Psoas muscle (tissue), 8 donors: Measurements from ENCODE around the gene SEMA4G. TPM values are rescaled to one million over a fixed set of nuclear protein-coding genes. Genes with fewer than 3 reads are reported as not detected.

Source experiments
- ATAC-seq, 4 donors: fragments of 200-7000 bp; cut with Tn5 transposase; one replicate each; pipeline ENCODE4 v1.9.1; 2020; ENCODE audit warnings: moderate library complexity in 3 of 4, mild to moderate bottlenecking in 2 of 4
- DNase-seq, 2 donors: peaks; one replicate each; pipeline ENCODE4 v3.0.0-alpha.2; 2020
- H3K27ac ChIP-seq: fragments of 200-600 bp; one replicate; pipeline ENCODE4 v1.8.0; 2022
- H3K27me3 ChIP-seq, 3 donors: fragments of 200-600 bp in 1 of 3; one replicate each; pipeline versions ENCODE4 v1.6.1 to v1.8.0; 2013 to 2022; ENCODE audit warnings: low read length in 2 of 3, mild to moderate bottlenecking in 2 of 3, moderate library complexity in 1 of 3; ENCODE audit not compliant: insufficient read depth in 3 of 3
- H3K36me3 ChIP-seq, 2 donors: fragments of 200-600 bp in 1 of 2; one replicate each; pipeline versions ENCODE4 v1.6.1 to v1.8.0; 2013 to 2022; ENCODE audit warnings: low read depth in 1 of 2, mild to moderate bottlenecking in 1 of 2, moderate library complexity in 1 of 2; ENCODE audit not compliant: insufficient read depth in 1 of 2
- H3K4me1 ChIP-seq: fragments of 200-600 bp; one replicate; pipeline ENCODE4 v1.8.0; 2022
- H3K4me3 ChIP-seq: fragments of 200-600 bp; one replicate; pipeline ENCODE4 v1.8.0; 2022; ENCODE audit warnings: mild to moderate bottlenecking
- H3K9me3 ChIP-seq: fragments of 200-600 bp; one replicate; pipeline ENCODE4 v1.8.0; 2022
- WGBS, 3 donors: extraction: QIAGEN DNeasy Blood & Tissue Kit; methylation state at CpG; one replicate each; pipeline versions ENCODE4 v1.1.6 to v1.1.7; 2013; 5-methylcytosine and 5-hydroxymethylcytosine counted together
- intact Hi-C, 2 donors: fragments of 100-400 bp; cut with DNase I; formaldehyde crosslinking; loops; one replicate each; pipeline versions ENCODE4 v1.11.0 to v1.14.2; 2022
- polyA plus RNA-seq, 3 donors: library from polyadenylated mRNA; stranded (reverse); fragments of 200-250 nt; gene quantifications; one replicate each; pipeline ENCODE4 v1.2.3, GENCODE V29; 2013
- total RNA-seq, 4 donors: library from RNA; stranded (reverse); fragmentation: NEBNext Ultra II Directional in 2 of 4; extraction: Animal tissue kit (Norgen Biotek cat#: 25700) in 2 of 4; gene quantifications; one replicate each; pipeline versions ENCODE4 v1.2.1 to v1.2.4, GENCODE V29; 2021 to 2023
- TF ChIP-seq, protein P1 (sequence below): fragments of 200-600 bp; IDR thresholded peaks from one replicate; pipeline ENCODE4 v1.8.0; 2022; ENCODE audit warnings: antibody characterized with exemption
- donor health status: healthy with polysubstance abuse.
- donor health status: DM: no; HTN: no; CAD: no; lungs with moderate emphysema.
- donor health status: Bipolar disorder and iron deficiency.
- donor health status: healthy.
- donor health status: DM: yes; HTN: yes; CAD: no.
- donor health status: DM: no; HTN: no; CAD: no.
- donor health status: DM: no; HTN: no; CAD: no.
- donor health status: DM: yes; HTN: yes; CAD: no.

SEMA4G gene
- total and polyA plus RNA-seq, 7 donors: 0.08 to 1.4 (median 0.74) TPM

DNA sequence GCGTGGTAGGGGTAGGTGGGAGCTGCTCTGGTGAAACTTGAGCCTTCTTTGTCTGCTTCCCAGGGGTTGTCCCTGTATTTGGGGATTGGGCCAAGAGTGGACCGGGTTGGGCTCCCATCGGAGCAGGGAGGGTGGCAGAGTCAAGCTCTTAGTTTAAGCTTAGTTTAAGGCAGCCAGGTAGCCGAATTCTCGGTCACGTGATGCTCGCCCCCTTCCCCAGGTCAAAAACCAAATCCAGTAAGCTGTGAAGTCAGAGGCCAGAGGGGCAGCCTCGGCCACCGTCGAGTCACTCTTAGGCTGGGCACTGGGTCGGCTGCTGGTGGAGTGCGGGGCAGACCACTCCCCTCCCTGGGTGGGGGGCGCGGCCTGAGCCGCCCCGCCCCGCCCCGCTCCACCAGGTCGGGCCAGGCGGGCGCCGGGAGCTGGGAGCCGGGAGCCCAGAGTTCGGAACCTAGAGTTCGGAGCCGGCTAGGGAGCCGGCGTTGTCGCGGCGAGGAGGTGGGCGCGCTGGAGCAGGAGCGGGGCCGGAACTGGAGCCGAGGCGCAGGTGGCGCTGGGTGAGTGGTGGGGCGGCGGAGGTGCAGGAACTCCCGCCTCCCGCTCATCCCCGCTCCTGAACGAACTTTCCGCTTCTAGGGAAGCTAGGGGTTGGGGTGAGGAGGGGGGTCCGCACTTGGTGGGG lies 27.5 kb downstream of the SEMA4G start:
- TF ChIP-seq, protein P1, sequence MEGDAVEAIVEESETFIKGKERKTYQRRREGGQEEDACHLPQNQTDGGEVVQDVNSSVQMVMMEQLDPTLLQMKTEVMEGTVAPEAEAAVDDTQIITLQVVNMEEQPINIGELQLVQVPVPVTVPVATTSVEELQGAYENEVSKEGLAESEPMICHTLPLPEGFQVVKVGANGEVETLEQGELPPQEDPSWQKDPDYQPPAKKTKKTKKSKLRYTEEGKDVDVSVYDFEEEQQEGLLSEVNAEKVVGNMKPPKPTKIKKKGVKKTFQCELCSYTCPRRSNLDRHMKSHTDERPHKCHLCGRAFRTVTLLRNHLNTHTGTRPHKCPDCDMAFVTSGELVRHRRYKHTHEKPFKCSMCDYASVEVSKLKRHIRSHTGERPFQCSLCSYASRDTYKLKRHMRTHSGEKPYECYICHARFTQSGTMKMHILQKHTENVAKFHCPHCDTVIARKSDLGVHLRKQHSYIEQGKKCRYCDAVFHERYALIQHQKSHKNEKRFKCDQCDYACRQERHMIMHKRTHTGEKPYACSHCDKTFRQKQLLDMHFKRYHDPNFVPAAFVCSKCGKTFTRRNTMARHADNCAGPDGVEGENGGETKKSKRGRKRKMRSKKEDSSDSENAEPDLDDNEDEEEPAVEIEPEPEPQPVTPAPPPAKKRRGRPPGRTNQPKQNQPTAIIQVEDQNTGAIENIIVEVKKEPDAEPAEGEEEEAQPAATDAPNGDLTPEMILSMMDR: no peak
- Histone ChIP-seq H3K4me3 (peak overlapping the region; percentile 93), H3K4me1 (peaks cover 19% of the 10 kb centered on the region), H3K27me3 (no peaks in the 10 kb centered on the region), H3K36me3 (peaks cover 6 to 28% of the 10 kb centered on the region in 2 donors), H3K9me3 (no peaks in the 10 kb centered on the region), H3K27ac (peak overlapping the region; percentile 100)
- no peak for DNase-seq
- 5 to 8% (median 6%) methylated on average over 41 to 46 of the region's 46 CpGs for WGBS, 3 donors
- intact Hi-C loops: no loop called here
- ATAC-seq: no peak

DNA sequence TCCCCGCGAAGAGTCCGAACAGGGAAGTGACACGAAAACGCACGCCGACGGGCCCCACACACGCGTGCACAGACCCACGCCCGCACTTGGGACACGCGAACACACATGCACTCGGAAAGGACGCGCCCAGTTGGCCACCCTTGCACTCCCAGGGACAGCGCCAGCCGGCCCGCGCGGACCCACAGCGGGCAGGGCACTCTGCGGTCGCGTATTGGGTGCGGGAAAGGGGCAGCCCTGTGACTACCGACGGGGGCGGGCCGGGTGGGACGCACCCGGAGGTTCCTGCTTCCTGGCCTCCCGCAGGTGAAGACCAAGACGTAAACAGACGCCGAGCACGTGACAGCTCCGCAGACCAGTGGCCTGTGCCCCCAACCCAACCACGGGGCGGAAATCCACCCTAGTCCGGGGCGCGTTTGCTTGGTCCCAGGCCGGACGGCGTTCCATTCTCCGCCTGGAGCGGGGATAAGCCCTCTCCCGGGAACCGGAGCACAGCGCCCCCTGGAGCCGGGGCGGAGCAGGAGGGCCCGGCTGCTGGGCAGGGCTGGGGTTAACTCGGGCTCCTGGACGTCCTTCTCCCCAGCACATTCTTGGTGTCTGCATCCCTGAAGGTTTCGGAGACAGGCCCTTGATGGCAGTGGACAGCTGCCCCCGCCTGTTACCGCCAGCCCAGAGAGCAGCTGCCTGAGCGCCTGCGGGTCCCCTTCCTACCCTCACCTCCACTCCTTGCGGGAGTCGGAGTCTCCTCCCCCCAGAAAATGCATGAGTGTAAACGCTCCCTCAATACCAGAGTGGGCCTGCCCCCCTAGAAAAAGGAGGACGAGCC lies 28.3 kb downstream of the SEMA4G start:
- intact Hi-C loops: no loop called here
- peak overlapping the region; percentile 93 for H3K4me3 ChIP-seq
- H3K36me3 ChIP-seq: peaks cover 6 to 24% of the 10 kb centered on the region in 2 donors
- ATAC-seq (peak; percentile 65 to 77 (median 72)), DNase-seq (peak; percentile 84 to 92)
- H3K4me1 ChIP-seq: peaks cover 26% of the 10 kb centered on the region
- 0% methylated on average over 64 to 66 of the region's 66 CpGs for WGBS, 3 donors
- no peaks in the 10 kb centered on the region for H3K27me3 ChIP-seq
- TF ChIP-seq, protein P1: peak; percentile 84
- no peaks in the 10 kb centered on the region for H3K9me3 ChIP-seq
- H3K27ac ChIP-seq: peak overlapping the region; percentile 100

DNA sequence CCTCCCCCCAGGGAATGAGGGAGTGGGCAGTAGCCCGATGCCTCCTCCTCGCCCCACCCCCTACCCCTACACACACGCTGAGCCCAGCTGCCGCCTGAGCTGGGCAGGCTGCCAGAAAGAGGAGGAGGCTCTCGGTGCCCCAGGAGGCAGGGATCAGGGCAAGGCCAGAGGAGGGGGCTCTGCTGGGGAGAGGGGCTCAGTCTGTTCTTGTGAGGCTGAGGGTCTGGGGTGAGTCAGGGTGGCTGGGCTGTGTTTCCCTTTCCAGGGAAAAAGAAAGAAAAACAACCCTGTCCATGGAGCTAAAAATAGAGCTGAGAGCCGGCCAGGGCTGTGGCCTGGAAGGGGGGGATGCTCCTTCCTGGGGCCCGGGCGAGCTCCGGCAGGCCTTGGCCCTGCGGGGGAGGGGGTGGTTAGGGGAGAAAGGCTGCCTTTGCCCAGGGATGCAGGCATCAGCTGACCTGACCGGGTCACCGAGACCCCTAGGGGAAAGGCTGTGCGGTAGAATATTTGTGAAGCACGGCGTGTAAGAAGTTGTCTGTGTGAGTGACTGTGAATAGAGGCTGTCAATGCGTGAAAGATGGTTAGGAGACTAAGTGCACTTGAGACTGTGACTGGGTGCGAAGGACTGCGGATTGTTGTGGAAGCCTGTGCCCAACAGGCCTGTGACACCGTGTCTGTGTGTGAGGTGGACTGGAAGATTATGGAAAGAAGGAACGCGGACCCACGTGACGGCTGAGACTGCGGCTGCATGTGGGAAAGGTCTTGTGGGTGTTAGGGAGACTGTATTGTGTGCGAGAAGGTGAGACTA lies 29.1 kb downstream of the SEMA4G start:
- Histone ChIP-seq H3K27ac (peak overlapping the region; percentile 100), H3K4me3 (peak overlapping the region; percentile 93), H3K4me1 (peaks cover 34% of the 10 kb centered on the region), H3K9me3 (no peaks in the 10 kb centered on the region), H3K36me3 (peaks cover 6 to 24% of the 10 kb centered on the region in 2 donors), H3K27me3 (no peaks in the 10 kb centered on the region)
- WGBS, 3 donors: 0 to 1% (median 1%) methylated on average over 23 to 25 of the region's 25 CpGs
- ATAC-seq: peak; percentile 63 to 72 (median 66)
- intact Hi-C loops: no loop called here
- TF ChIP-seq, protein P1: no peak
- peak; percentile 88 to 92 for DNase-seq

DNA sequence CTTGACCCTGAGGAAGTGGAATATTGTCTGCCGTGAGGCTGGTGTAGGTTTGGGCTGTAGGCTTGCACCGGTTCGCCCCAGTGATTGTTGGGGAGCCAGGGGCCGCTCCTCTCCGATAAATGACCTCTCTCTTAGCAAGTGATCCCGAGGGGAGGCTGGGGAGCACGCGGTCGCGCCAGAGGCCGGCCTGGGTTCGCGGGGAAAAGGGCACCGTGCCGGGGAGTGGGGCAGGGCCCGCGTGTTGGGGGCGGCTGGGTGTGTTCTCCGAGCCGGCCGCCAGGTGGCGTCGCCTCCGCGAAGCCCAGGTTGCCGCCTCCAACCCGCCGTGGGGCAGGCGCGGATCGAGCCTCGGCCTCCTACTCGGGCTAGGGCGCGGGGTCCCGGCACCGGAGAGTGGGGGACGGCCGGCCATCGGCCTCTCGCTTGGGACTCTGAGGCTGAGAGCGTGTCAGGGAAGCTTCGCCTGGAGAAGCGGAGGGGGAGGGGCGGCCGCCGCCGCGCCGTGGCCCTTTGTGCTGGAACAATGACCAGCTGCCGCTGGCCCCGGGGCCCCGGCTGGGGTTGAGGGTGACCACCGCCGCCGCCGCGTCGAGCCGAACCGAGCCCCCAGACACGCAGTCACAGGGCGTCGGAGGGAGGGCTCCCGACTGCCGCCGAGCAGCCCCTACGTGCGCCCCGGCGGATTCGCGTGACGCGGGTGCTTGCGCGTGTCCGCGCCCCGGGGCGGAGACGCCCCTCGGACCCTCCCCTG lies 29.9 kb downstream of the SEMA4G start:
- TF ChIP-seq, protein P1: peak; percentile 98
- Histone ChIP-seq H3K27me3 (no peaks in the 10 kb centered on the region), H3K4me1 (peaks cover 41% of the 10 kb centered on the region), H3K36me3 (peaks cover 0 to 24% of the 10 kb centered on the region in 2 donors), H3K9me3 (no peaks in the 10 kb centered on the region), H3K4me3 (peak overlapping the region; percentile 93), H3K27ac (peak overlapping the region; percentile 100)
- ATAC-seq (peak; percentile 68 to 78 (median 72)), DNase-seq (peak; percentile 88 to 93)
- WGBS, 3 donors: 0% methylated on average over 43 to 83 of the region's 83 CpGs
- intact Hi-C loops: no loop called here
